Activated CD4-positive, alpha-beta memory T cell treated with anti-CD3 and anti-CD28 coated beads, Interleukin-2, amount 10 ng/mL, durations not matched to agents 7 days and 5 days (primary cell): ENCODE measurements around the gene CLTB. TPM values are rescaled to one million over a fixed set of nuclear protein-coding genes. Genes with fewer than 3 reads are reported as not detected.

Source experiments
- CTCF ChIA-PET: fragments of 350-600 bp; sonication (Branson Sonifier 250); formaldehyde crosslinking; loops from one replicate; lab custom pipeline; 2021; ENCODE audit warnings: antibody characterized with exemption, inconsistent platforms; lab: Charles Lee
- POLR2A ChIA-PET: fragments of 350-600 bp; sonication (Branson Sonifier 250); formaldehyde crosslinking; loops from one replicate; lab custom pipeline; 2021; ENCODE audit warnings: antibody characterized with exemption; lab: Charles Lee
- DNase-seq: peaks from one replicate; pipeline ENCODE4 v3.0.0-alpha.2; 2020
- H3K27ac Mint-ChIP-seq: one replicate; pipeline ENCODE4 v1.8.0; 2021; ENCODE audit warnings: mild to moderate bottlenecking, mixed read lengths
- H3K27me3 Mint-ChIP-seq: one replicate; pipeline ENCODE4 v1.8.0; 2021; ENCODE audit warnings: mixed read lengths
- H3K36me3 Mint-ChIP-seq: one replicate; pipeline ENCODE4 v1.8.0; 2021; ENCODE audit warnings: low read depth, mixed read lengths
- H3K4me1 Mint-ChIP-seq: one replicate; pipeline ENCODE4 v1.8.0; 2021; ENCODE audit warnings: mixed read lengths
- H3K4me3 Mint-ChIP-seq: one replicate; pipeline ENCODE4 v1.8.0; 2021; ENCODE audit warnings: mild to moderate bottlenecking, mixed read lengths
- H3K9me3 Mint-ChIP-seq: one replicate; pipeline ENCODE4 v1.8.0; 2021; ENCODE audit warnings: mixed read lengths
- total RNA-seq, 2 experiments: library from RNA; stranded (reverse); gene quantifications; one replicate each; pipeline ENCODE4 v1.2.3, GENCODE V29; 2021

Gene CLTB
- total RNA-seq, 2 experiments from 2014 or later, result 56.2 to 57.2 TPM

GRCh38 chr5:176384991-176385390 lies 31.3 kb downstream of the CLTB start:
- Mint-ChIP-seq H3K27ac (no peak overlapping the region), H3K27me3 (no peaks in the 10 kb centered on the region), H3K9me3 (no peaks in the 10 kb centered on the region), H3K36me3 (peaks cover 59% of the 10 kb centered on the region), H3K4me1 (peaks cover 28% of the 10 kb centered on the region), H3K4me3 (no peak overlapping the region)
- CTCF ChIA-PET, result no interaction called here
- DNase-seq, result no peak
- POLR2A ChIA-PET, result interaction anchor here (1.3 to 6.9 kb wide), 2 partner anchors 16 to 24 kb away, joined by 3 to 62 read pairs; partner anchors contain the start of gene KIAA1191

- no peaks in the 10 kb centered on the region for H3K9me3 Mint-ChIP-seq
- no peak overlapping the region for H3K27ac Mint-ChIP-seq
- H3K36me3 Mint-ChIP-seq, result peaks cover 62% of the 10 kb centered on the region
- ChIA-PET POLR2A (interaction anchor here (1.3 to 6.9 kb wide), 2 partner anchors 16 to 23 kb away, joined by 3 to 62 read pairs; partner anchors contain the start of gene KIAA1191), CTCF (no interaction called here)
- H3K27me3 Mint-ChIP-seq, result no peaks in the 10 kb centered on the region
- H3K4me1 Mint-ChIP-seq, result peaks cover 24% of the 10 kb centered on the region
- no peak for DNase-seq
- no peak overlapping the region for H3K4me3 Mint-ChIP-seq
Observed at GRCh38 chr5:176384366-176384930, 31.9 kb downstream of the CLTB start.

- ChIA-PET CTCF (no interaction called here), POLR2A (interaction anchor here (6.9 kb wide), 1 partner anchor 23 kb away, joined by 62 read pairs; the partner anchor contains the start of gene KIAA1191)
- no peak for DNase-seq
- Mint-ChIP-seq H3K27me3 (no peaks in the 10 kb centered on the region), H3K27ac (no peak overlapping the region), H3K4me1 (peaks cover 24% of the 10 kb centered on the region), H3K4me3 (no peak overlapping the region), H3K36me3 (peaks cover 62% of the 10 kb centered on the region), H3K9me3 (no peaks in the 10 kb centered on the region)
Observed at GRCh38 chr5:176383961-176384360, 32.4 kb downstream of the CLTB start.

GRCh38 chr5:176383248-176383905 lies 33.0 kb downstream of the CLTB start:
- no peak for DNase-seq
- no peak overlapping the region for H3K27ac Mint-ChIP-seq
- H3K36me3 Mint-ChIP-seq, result peaks cover 62% of the 10 kb centered on the region
- no peak overlapping the region for H3K4me3 Mint-ChIP-seq
- no peaks in the 10 kb centered on the region for H3K9me3 Mint-ChIP-seq
- no peaks in the 10 kb centered on the region for H3K27me3 Mint-ChIP-seq
- CTCF ChIA-PET, result no interaction called here
- POLR2A ChIA-PET, result interaction anchor here (6.9 kb wide), 1 partner anchor 22 kb away, joined by 62 read pairs; the partner anchor contains the start of gene KIAA1191
- H3K4me1 Mint-ChIP-seq, result peaks cover 24% of the 10 kb centered on the region

GRCh38 chr5:176382721-176383120 lies 33.6 kb downstream of the CLTB start:
- POLR2A ChIA-PET, result no interaction called here
- no peaks in the 10 kb centered on the region for H3K27me3 Mint-ChIP-seq
- no peaks in the 10 kb centered on the region for H3K9me3 Mint-ChIP-seq
- peaks cover 59% of the 10 kb centered on the region for H3K36me3 Mint-ChIP-seq
- CTCF ChIA-PET, result no interaction called here
- DNase-seq, result no peak
- no peak overlapping the region for H3K27ac Mint-ChIP-seq
- peaks cover 21% of the 10 kb centered on the region for H3K4me1 Mint-ChIP-seq
- H3K4me3 Mint-ChIP-seq, result no peak overlapping the region

GRCh38 chr5:176381979-176382378 lies 34.4 kb downstream of the CLTB start:
- H3K4me3 Mint-ChIP-seq, result no peak overlapping the region
- peaks cover 14% of the 10 kb centered on the region for H3K4me1 Mint-ChIP-seq
- ChIA-PET CTCF (no interaction called here), POLR2A (no interaction called here)
- no peaks in the 10 kb centered on the region for H3K9me3 Mint-ChIP-seq
- DNase-seq, result no peak
- H3K36me3 Mint-ChIP-seq, result peaks cover 56% of the 10 kb centered on the region
- no peak overlapping the region for H3K27ac Mint-ChIP-seq
- H3K27me3 Mint-ChIP-seq, result no peaks in the 10 kb centered on the region

GRCh38 chr5:176381423-176381822 lies 34.9 kb downstream of the CLTB start:
- ChIA-PET CTCF (interaction anchor here (1.0 kb wide), 1 partner anchor 21 kb away, joined by 3 read pairs; no protein-coding TSS in a partner anchor), POLR2A (no interaction called here)
- Mint-ChIP-seq H3K4me1 (peaks cover 9% of the 10 kb centered on the region), H3K9me3 (no peaks in the 10 kb centered on the region), H3K27me3 (no peaks in the 10 kb centered on the region), H3K36me3 (peaks cover 51% of the 10 kb centered on the region), H3K4me3 (no peak overlapping the region), H3K27ac (no peak overlapping the region)
- DNase-seq, result no peak

GRCh38 chr5:176379881-176380280 lies 36.5 kb downstream of the CLTB start:
- no peaks in the 10 kb centered on the region for H3K9me3 Mint-ChIP-seq
- H3K27ac Mint-ChIP-seq, result no peak overlapping the region
- no peaks in the 10 kb centered on the region for H3K27me3 Mint-ChIP-seq
- ChIA-PET CTCF (interaction anchor here (1.2 kb wide), 1 partner anchor 18 kb away, joined by 3 read pairs; the partner anchor contains the start of gene KIAA1191), POLR2A (interaction anchor here (1.2 kb wide), 1 partner anchor 10 kb away, joined by 6 read pairs; no protein-coding TSS in a partner anchor)
- H3K4me1 Mint-ChIP-seq, result no peaks in the 10 kb centered on the region
- DNase-seq, result no peak
- no peak overlapping the region for H3K4me3 Mint-ChIP-seq
- H3K36me3 Mint-ChIP-seq, result peaks cover 39% of the 10 kb centered on the region

- CTCF ChIA-PET, result no interaction called here
- no peak for DNase-seq
- POLR2A ChIA-PET, result no interaction called here
- Mint-ChIP-seq H3K4me1 (no peaks in the 10 kb centered on the region), H3K4me3 (no peak overlapping the region), H3K9me3 (no peaks in the 10 kb centered on the region), H3K27ac (no peak overlapping the region), H3K27me3 (no peaks in the 10 kb centered on the region), H3K36me3 (no peaks in the 10 kb centered on the region)
Observed at GRCh38 chr5:176373100-176373818, 43.1 kb downstream of the CLTB start.

GRCh38 chr5:176371621-176372539 lies 44.5 kb downstream of the CLTB start:
- no peak for DNase-seq
- peaks cover 9% of the 10 kb centered on the region for H3K4me1 Mint-ChIP-seq
- no peaks in the 10 kb centered on the region for H3K9me3 Mint-ChIP-seq
- H3K4me3 Mint-ChIP-seq, result no peak overlapping the region
- ChIA-PET POLR2A (no interaction called here), CTCF (no interaction called here)
- peaks cover 8% of the 10 kb centered on the region for H3K36me3 Mint-ChIP-seq
- peaks cover 2% of the 10 kb centered on the region for H3K27me3 Mint-ChIP-seq
- no peak overlapping the region for H3K27ac Mint-ChIP-seq

- Mint-ChIP-seq H3K27me3 (peaks cover 2% of the 10 kb centered on the region), H3K27ac (no peak overlapping the region), H3K4me1 (peaks cover 14% of the 10 kb centered on the region), H3K36me3 (peaks cover 8% of the 10 kb centered on the region), H3K4me3 (no peak overlapping the region), H3K9me3 (no peaks in the 10 kb centered on the region)
- CTCF ChIA-PET, result interaction anchor here (0.7 kb wide), 1 partner anchor 76 kb away, joined by 3 read pairs; no protein-coding TSS in a partner anchor
- POLR2A ChIA-PET, result interaction anchor here (1.0 to 1.5 kb wide), 3 partner anchors 8 to 18 kb away, joined by 3 to 6 read pairs (median 4); no protein-coding TSS in a partner anchor
- DNase-seq, result no peak
Observed at GRCh38 chr5:176369934-176370711, 46.2 kb downstream of the CLTB start.
